Measurements from ENCODE around the gene CARS2.

CARS2 gene

DNA sequence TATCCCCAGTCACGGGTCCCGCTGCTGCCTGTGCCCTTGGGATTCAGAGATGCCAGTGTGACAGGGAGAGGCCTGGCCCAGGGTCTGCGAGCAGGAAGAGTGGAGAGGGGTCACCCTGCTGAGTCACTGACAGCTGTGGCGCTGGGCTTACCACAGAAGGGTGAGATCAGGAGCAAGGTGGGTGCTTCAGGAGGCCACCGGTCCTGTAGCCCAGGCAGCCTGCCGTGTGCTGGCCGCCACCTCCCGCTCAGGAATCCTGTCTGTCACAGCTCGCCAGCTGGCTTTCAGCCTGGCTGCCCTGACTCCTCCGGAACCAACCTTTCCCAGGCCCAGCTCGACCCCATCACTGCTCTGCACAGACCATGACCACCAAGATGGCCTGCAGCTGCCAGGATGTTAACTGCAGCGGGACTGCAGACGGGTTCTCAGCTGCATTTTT lies 65.3 kb downstream of the CARS2 start:
- DNase-seq (ENCODE audit: low read depth), result no peak
- TF ChIP-seq, protein P1, sequence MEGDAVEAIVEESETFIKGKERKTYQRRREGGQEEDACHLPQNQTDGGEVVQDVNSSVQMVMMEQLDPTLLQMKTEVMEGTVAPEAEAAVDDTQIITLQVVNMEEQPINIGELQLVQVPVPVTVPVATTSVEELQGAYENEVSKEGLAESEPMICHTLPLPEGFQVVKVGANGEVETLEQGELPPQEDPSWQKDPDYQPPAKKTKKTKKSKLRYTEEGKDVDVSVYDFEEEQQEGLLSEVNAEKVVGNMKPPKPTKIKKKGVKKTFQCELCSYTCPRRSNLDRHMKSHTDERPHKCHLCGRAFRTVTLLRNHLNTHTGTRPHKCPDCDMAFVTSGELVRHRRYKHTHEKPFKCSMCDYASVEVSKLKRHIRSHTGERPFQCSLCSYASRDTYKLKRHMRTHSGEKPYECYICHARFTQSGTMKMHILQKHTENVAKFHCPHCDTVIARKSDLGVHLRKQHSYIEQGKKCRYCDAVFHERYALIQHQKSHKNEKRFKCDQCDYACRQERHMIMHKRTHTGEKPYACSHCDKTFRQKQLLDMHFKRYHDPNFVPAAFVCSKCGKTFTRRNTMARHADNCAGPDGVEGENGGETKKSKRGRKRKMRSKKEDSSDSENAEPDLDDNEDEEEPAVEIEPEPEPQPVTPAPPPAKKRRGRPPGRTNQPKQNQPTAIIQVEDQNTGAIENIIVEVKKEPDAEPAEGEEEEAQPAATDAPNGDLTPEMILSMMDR (IDR thresholded peaks at IDR 0.05; ENCODE audit: low read depth, low read length, missing control alignments), result no peak
- no peak overlapping the region for H3K4me3 ChIP-seq (ENCODE audit: low read depth, low read length)
- in situ Hi-C loops (cut with HindIII; ENCODE audit: low sequenced_read_pairs), result loop anchor here (5.0 kb wide), 1 partner anchor 37 kb away; no protein-coding TSS in a partner anchor

DNA sequence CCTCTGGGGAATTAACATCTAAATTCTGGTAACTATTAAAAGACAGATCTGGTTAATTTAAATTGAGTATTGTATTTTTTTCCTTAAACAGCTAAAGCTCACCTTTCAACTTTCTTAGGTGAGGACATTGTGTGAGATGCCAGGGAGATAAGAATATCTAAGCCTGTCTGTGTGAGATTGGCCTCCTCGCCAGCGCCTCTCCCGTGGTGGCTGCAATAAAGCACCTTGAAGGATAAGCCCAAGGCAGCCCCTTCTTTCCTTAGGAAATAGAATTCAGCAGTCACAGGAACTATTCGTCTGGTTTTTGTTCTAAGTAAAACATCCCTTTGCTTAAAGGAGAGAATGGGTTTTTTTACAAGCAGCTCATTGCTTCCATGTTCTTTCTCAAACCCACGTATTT lies 66.0 kb downstream of the CARS2 start:
- no peak overlapping the region for H3K4me3 ChIP-seq (ENCODE audit: low read depth, low read length)
- in situ Hi-C loops (cut with HindIII; ENCODE audit: low sequenced_read_pairs), result loop anchor here (5.0 kb wide), 1 partner anchor 37 kb away; no protein-coding TSS in a partner anchor
- no peak for DNase-seq (ENCODE audit: low read depth)
- TF ChIP-seq, protein P1 (IDR thresholded peaks at IDR 0.05; ENCODE audit: low read depth, low read length, missing control alignments), result no peak

DNA sequence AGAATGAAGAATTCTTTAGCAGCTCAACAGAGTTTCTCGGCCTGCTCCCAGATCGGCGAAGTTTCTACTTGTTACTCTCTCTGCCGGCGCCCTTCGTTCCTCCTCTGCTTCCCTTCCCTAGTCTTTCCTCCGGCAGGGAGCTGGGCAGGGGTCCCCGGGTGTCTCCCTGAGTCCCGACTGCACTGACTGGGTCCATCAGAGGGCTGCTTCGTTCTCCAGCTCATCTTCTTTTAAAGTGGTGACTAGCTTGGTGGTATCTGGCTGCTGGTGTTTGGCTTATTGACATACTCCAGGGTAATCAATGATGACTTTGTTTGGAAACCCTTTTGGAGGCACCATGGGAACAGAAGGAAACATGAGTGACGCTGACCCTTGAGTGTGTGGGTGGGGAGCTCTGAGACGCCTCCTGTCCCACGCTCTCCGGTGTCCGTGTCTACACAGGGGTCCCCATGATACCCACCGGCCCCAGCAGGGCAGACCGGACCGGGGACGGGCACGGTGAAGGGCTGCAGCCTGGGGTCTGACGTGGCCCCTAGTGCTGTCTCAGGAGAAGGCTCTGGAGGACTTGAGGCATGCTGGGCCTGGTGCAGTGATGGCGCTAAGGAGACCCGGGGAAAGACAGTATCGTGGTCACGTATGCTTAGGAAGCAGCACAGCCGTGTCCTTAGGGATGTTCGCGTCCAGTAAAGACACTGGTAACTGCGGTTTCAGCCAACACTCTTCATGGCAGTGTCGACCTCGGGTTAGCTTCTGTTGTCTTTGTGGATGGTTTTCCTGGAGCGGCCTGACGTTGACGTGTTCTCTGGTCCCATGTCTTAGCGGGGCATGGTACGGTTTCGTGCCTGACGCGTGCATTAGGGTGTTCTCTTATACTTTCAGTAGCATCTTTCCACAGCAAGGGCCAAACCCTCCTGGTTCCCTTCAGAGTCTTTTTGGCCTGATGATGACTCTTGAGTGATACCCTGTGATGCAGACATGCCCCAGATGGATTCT lies 66.8 kb downstream of the CARS2 start:
- in situ Hi-C loops (cut with HindIII; ENCODE audit: low sequenced_read_pairs), result no loop called here
- no peak for DNase-seq (ENCODE audit: low read depth)
- no peak overlapping the region for H3K4me3 ChIP-seq (ENCODE audit: low read depth, low read length)
- TF ChIP-seq, protein P1 (IDR thresholded peaks at IDR 0.05; ENCODE audit: low read depth, low read length, missing control alignments), result no peak

DNA sequence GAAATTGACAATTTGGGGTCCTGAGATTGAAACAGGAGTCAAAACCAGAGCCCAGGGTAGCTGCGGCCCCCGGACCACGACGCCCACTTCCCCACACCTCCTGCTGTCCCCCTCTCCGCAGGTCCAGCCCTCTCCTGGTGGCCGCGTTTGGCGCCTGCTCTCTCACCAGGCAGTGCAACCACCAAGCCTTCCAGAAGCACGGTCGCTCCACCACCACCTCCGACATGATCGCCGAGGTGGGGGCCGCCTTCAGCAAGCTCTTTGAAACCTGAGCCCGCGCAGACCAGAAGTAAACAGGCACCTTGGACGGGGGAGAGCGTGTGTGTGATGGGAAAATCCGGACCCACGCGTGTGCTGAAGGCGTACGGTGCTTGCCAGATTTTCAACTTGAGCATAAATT lies 67.7 kb downstream of the CARS2 start:
- no peak overlapping the region for H3K4me3 ChIP-seq (ENCODE audit: low read depth, low read length)
- TF ChIP-seq, protein P1 (IDR thresholded peaks at IDR 0.05; ENCODE audit: low read depth, low read length, missing control alignments), result no peak
- no peak for DNase-seq (ENCODE audit: low read depth)
- in situ Hi-C loops (cut with HindIII; ENCODE audit: low sequenced_read_pairs), result no loop called here

DNA sequence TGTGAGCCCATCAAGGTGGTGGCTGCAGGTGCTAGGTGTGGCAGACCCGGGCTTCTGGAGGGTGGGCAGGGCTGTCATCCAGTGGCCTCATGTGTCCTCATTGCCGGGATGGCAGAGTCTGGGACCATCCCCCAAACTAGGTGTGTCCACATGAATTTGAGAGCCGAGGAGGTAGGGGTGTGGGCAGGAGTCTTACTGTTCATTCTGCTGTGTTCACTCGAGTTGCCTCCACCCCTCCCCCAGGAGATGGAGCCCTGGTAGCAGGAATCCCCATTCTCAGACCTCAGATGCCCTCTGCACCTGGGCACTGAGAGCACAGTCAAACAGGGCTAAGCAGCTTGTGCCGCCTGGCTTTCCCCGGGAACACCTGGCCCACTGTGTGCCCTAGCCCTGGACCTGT lies 68.2 kb downstream of the CARS2 start:
- DNase-seq (ENCODE audit: low read depth), result no peak
- TF ChIP-seq, protein P1 (IDR thresholded peaks at IDR 0.05; ENCODE audit: low read depth, low read length, missing control alignments), result no peak
- in situ Hi-C loops (cut with HindIII; ENCODE audit: low sequenced_read_pairs), result no loop called here
- no peak overlapping the region for H3K4me3 ChIP-seq (ENCODE audit: low read depth, low read length)

DNA sequence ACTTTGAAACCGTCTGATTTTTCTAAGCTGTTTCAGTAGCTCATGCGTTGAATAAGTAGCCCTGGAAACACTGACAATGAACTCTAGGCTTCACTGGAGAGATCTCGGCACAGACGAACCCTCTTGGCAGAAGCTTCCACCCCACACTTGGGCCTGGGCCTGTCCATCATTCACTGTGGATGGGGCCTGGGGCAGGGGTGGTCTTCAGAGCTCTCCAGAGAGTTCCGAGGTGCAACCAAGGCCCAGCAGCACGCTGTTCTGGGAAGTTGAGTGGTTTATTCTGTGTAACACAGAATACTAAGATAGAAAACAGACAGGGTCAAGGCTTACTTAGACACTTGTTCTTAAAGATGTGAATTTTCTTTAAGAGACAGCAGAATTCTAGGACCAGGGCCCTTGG lies 68.6 kb downstream of the CARS2 start:
- H3K4me3 ChIP-seq (ENCODE audit: low read depth, low read length), result no peak overlapping the region
- TF ChIP-seq, protein P1 (IDR thresholded peaks at IDR 0.05; ENCODE audit: low read depth, low read length, missing control alignments), result no peak
- DNase-seq (ENCODE audit: low read depth), result no peak
- in situ Hi-C loops (cut with HindIII; ENCODE audit: low sequenced_read_pairs), result no loop called here

Measured in astrocyte of the cerebellum (primary cell).